OCI-LY3 (cell line): ENCODE data around the gene ATP10B.

ENCODE experiments used
- H2AFZ ChIP-seq: fragments of 200-600, 300-600 bp; shearing (Covaris generic); 2 replicates; pipeline ENCODE4 v1.6.0; 2014; ENCODE audit warnings: antibody characterized with exemption, low read depth, low read length
- H3K27ac ChIP-seq: fragments of 200-600, 300-600 bp; sonication (generic); 2 replicates; pipeline ENCODE4 v1.5.1; 2014; ENCODE audit warnings: mild to moderate bottlenecking, low read length, moderate library complexity, mixed read lengths
- H3K27me3 ChIP-seq: fragments of 200-600, 300-600 bp; sonication (generic); 2 replicates; pipeline ENCODE4 v1.6.1; 2014; ENCODE audit warnings: low read depth, low read length, mixed read lengths
- H3K36me3 ChIP-seq: fragments of 200-600, 300-600 bp; sonication (generic); replicated peaks from 2 replicates; pipeline ENCODE3; 2014; ENCODE audit warnings: low read depth, low read length, mixed read lengths
- H3K4me1 ChIP-seq: fragments of 300-600, 200-600 bp; sonication (generic); 2 replicates; pipeline ENCODE4 v1.6.1; 2014; ENCODE audit warnings: low read length, mixed read lengths
- H3K4me2 ChIP-seq: fragments of 200-600, 300-600 bp; sonication (generic); 2 replicates; pipeline ENCODE4 v1.6.1; 2014; ENCODE audit warnings: low read length, mixed read lengths
- H3K4me3 ChIP-seq: fragments of 300-600, 200-600 bp; sonication (generic); 2 replicates; pipeline ENCODE4 v1.5.1; 2014; ENCODE audit warnings: antibody characterized with exemption, mild to moderate bottlenecking, low read length, moderate library complexity
- H3K79me2 ChIP-seq: fragments of 300-600, 200-600 bp; shearing (Covaris generic); 2 replicates; pipeline ENCODE4 v1.6.1; 2014; ENCODE audit warnings: mild to moderate bottlenecking, low read length, mixed read lengths
- H3K9ac ChIP-seq: fragments of 300-600, 200-600 bp; shearing (Covaris generic); 2 replicates; pipeline ENCODE4 v1.6.0; 2014; ENCODE audit warnings: mild to moderate bottlenecking, low read length, moderate library complexity
- H3K9me3 ChIP-seq: fragments of 200-600, 300-600 bp; shearing (Covaris generic); 2 replicates; pipeline ENCODE4 v1.6.1; 2014; ENCODE audit warnings: low read length, mixed read lengths; ENCODE audit not compliant: insufficient read depth
- H4K20me1 ChIP-seq: fragments of 200-600, 300-600 bp; sonication (generic); 2 replicates; pipeline ENCODE4 v1.6.1; 2016; ENCODE audit warnings: low read length, mixed read lengths; ENCODE audit not compliant: insufficient read depth
- CTCF ChIP-seq: fragments of 200-600, 300-600 bp; sonication (generic); IDR thresholded peaks from 2 replicates; pipeline ENCODE4 v1.5.1; 2014; ENCODE audit warnings: antibody characterized with exemption, low read length, low read depth
- EZH2phosphoT487 ChIP-seq: fragments of 200-600 bp; shearing (Covaris generic); IDR thresholded peaks from 2 replicates; pipeline ENCODE4 v1.6.1; 2018; ENCODE audit warnings: antibody characterized with exemption, mixed run types, low read depth

Gene ATP10B

DNA sequence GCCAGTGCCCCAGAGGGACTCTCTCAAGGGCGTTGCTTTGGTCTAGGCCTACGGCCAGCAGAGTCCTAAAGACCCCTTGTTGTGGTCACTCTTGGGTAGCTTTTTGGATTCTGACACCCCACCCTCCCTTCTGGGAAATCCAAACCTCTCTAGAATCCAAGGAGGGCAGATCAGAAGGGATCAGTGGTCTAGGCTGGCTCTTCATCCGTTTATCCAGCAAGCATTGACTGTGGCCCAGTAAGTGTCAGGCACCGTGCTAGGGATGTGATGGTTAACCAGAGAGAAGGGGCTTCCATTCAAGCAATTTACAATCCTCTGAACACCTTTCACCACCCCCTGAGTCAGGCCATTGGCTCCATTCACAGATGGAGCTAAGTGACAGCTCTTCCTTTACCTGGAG, 249.3 kb downstream of the ATP10B start:
- Histone ChIP-seq H3K9ac (no peak overlapping the region), H2AFZ (no peak overlapping the region), H3K27me3 (no peaks in the 10 kb centered on the region), H4K20me1 (no peaks in the 10 kb centered on the region), H3K27ac (no peak overlapping the region), H3K36me3 (no peaks in the 10 kb centered on the region), H3K4me2 (no peak overlapping the region), H3K4me3 (no peak overlapping the region), H3K79me2 (no peaks in the 10 kb centered on the region), H3K9me3 (no peaks in the 10 kb centered on the region), H3K4me1 (no peaks in the 10 kb centered on the region)
- TF ChIP-seq EZH2phosphoT487 (no peak), CTCF (no peak)

- H3K79me2 ChIP-seq: no peaks in the 10 kb centered on the region
- H3K4me3 ChIP-seq: no peak overlapping the region
- H3K27me3 ChIP-seq: no peaks in the 10 kb centered on the region
- H3K4me2 ChIP-seq: no peak overlapping the region
- no peak overlapping the region for H3K27ac ChIP-seq
- H4K20me1 ChIP-seq: no peaks in the 10 kb centered on the region
- no peak overlapping the region for H3K9ac ChIP-seq
- no peaks in the 10 kb centered on the region for H3K9me3 ChIP-seq
- no peak overlapping the region for H2AFZ ChIP-seq
- no peaks in the 10 kb centered on the region for H3K4me1 ChIP-seq
- H3K36me3 ChIP-seq: no peaks in the 10 kb centered on the region
- TF ChIP-seq CTCF (no peak), EZH2phosphoT487 (no peak)
Observed at GRCh38 chr5:160601046-160601445, 251.0 kb downstream of the ATP10B start.

DNA sequence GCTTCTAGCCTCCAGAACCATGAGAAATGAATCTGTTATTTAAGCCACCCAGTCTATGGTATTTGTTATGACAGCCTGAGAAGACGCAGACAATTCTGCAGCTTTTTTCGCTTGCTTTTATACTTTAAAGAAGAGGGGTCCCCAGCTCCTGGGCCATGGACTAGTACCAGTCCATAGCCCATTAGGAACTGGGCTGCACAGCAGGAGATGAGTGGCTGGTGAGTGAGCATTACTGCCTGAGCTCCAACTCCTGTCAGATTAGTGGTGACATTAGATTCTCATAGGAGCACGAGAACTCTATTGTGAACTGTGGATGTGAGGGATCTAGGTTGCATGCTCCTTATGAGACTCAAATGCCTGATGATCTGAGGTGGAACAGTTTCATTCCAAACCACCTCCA, 278.7 kb downstream of the ATP10B start:
- no peaks in the 10 kb centered on the region for H4K20me1 ChIP-seq
- H3K79me2 ChIP-seq: no peaks in the 10 kb centered on the region
- H3K9ac ChIP-seq: no peak overlapping the region
- no peak overlapping the region for H3K27ac ChIP-seq
- no peaks in the 10 kb centered on the region for H3K9me3 ChIP-seq
- H2AFZ ChIP-seq: no peak overlapping the region
- no peak overlapping the region for H3K4me2 ChIP-seq
- H3K4me1 ChIP-seq: no peaks in the 10 kb centered on the region
- H3K27me3 ChIP-seq: no peaks in the 10 kb centered on the region
- TF ChIP-seq CTCF: no peak
- TF ChIP-seq EZH2phosphoT487: no peak
- no peak overlapping the region for H3K4me3 ChIP-seq
- H3K36me3 ChIP-seq: no peaks in the 10 kb centered on the region

- Histone ChIP-seq H3K4me2 (no peak overlapping the region), H3K27ac (no peak overlapping the region), H2AFZ (no peak overlapping the region), H3K36me3 (no peaks in the 10 kb centered on the region), H3K9me3 (no peaks in the 10 kb centered on the region), H3K27me3 (no peaks in the 10 kb centered on the region), H3K4me1 (no peaks in the 10 kb centered on the region), H3K4me3 (no peak overlapping the region), H3K9ac (no peak overlapping the region), H4K20me1 (no peaks in the 10 kb centered on the region), H3K79me2 (no peaks in the 10 kb centered on the region)
- no peak for TF ChIP-seq EZH2phosphoT487
- no peak for TF ChIP-seq CTCF
Observed at GRCh38 chr5:160567031-160567705, 284.8 kb downstream of the ATP10B start.
